Dermis microvascular lymphatic vessel endothelial cell (primary cell): ENCODE data around the gene LINC01488. TPM values are rescaled to one million over a fixed set of nuclear protein-coding genes. Genes with fewer than 3 reads are reported as not detected.

Experiments
- DNase-seq, 2 donors: peaks; one replicate each; pipeline versions ENCODE4 v3.0.0 to v3.0.0-alpha.2; 2010; ENCODE audit warnings: low read depth in 2 of 2
- total RNA-seq: library from RNA; depleted of rRNA; stranded (reverse); fragments of >200 nt; gene quantifications from 2 replicates; pipeline ENCODE4 v1.2.1, GENCODE V29; 2014

LINC01488 gene
- total RNA-seq, 1 donor from 2014 or later: under 0.01 TPM

DNA sequence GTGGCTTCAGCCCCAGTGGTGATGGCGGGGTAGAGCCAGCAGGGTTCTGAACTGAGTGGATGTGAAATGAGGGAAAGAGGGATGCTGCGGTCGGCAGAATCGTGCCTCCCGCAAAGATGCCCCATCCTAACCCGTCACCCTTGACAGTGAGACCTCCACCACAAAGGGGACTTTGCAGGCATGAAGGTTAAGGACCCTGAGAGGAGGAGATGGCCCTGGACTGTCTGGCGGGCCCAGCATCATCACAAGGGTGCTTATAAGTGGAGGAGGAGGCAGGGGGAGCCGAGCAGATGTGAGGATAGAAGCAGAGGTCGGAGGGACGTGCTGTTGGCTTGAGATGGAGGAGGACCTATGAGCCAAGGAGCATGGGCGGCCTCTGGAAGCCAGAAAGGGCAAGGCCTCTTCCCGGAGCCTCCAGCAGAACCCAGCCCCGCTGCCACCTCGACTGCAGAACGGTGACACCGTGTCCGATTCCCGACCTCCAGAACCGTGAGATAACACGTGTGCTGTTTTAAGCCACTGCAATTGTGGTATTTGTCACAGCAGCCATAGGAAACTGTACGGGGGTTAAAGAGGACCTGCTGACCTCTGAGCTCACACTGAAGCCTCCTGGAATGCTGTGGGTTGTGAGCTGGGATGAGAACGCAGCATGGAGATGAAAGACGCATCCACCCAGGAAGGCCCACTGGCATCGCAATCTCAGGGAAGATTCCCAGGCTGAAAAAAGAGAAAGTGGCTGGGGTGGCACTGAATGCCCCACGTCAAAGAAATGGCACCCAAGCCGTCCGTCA is 10.9 kb downstream of the LINC01488 start:
- no peak for DNase-seq

GRCh38 chr11:69493931-69494821 is 12.7 kb downstream of the LINC01488 start:
- DNase-seq: peak; percentile 87 to 93

DNA sequence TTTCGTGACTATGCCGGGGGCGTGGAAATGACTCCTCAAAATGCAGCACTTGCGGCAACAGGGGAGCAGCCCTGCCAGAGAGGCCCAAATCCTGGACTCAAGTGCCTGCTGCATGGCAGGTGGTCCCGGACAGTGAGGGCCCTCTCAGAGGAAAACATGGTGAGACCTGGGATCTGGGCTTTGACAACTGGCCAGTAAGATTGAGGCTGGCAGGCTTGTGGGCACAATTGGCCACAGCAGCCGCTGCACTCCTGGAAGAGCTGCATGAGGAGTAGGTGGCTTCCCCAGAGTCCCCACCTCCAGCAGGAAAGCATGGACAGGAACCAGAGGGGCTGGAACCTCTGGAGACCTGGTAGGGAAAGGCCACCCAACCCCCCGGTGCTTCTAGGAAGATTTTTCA is 13.4 kb downstream of the LINC01488 start:
- DNase-seq: peak in 1 of 2 donors; percentile 13

DNA sequence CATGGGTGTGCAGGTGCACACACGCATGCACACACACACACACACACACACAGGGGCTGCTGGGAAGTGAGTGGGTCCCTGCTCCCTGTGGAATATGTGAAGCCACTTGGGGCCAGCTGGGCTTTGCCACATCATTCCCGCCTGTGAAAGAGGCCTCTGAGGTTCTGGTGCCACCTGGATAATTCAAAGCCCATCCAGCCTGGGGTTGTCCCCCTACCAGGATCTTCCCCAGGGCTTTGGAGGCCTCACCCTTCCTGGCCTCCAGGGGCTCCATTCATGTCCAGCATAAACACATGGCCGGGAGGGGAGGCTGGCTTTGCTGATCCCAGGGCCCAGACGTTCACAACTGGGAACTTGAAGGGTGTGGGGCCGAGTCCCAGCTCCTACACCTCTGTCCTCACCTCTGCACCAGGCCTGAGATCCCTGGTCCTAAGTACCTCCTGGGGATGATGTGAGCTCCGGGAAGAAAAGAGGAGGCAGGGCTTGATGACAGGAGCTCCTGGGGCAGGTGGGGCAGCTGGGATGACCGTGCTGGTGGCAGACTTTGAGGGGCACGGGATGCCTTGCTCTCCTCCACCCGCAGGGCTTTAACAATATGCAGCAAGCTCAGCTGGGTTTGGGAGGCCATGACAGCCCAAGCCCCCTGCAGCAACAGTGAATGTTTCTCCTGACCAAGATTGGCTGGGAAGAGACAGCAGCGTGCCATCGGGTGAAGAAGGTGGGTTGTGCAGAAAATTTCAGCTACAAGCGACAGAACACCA is 14.2 kb downstream of the LINC01488 start:
- DNase-seq: no peak

GRCh38 chr11:69496202-69496557 is 14.7 kb downstream of the LINC01488 start:
- DNase-seq: no peak

DNA sequence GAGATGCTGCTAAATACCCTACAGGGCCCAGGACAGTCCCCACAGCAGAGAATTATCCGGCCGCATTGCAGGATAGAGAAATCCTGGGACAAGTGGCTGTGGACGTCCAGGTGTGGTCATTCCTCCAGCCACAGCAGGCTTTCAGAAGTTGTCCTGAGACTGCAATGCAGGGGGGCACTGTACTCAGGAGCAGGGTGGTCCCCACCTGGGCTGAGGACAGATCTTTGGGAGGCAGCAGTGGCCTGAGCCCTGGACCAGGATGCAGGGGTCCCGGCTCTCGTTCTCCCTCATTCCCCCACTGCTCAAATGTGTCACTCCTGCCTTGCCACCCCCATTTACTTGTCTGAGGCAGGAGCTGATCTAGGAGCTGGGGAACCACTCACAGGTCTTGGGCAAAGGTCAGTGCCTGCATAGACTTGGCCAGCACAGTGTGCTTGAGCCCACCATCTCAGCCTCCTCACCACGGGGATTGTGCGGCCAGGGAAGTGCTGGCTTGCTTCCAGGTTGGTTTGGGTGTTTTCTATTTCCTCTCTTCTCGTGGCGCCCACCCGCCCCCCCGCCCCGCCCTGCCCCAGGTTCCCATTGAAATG is 15.3 kb downstream of the LINC01488 start:
- DNase-seq: no peak

DNA sequence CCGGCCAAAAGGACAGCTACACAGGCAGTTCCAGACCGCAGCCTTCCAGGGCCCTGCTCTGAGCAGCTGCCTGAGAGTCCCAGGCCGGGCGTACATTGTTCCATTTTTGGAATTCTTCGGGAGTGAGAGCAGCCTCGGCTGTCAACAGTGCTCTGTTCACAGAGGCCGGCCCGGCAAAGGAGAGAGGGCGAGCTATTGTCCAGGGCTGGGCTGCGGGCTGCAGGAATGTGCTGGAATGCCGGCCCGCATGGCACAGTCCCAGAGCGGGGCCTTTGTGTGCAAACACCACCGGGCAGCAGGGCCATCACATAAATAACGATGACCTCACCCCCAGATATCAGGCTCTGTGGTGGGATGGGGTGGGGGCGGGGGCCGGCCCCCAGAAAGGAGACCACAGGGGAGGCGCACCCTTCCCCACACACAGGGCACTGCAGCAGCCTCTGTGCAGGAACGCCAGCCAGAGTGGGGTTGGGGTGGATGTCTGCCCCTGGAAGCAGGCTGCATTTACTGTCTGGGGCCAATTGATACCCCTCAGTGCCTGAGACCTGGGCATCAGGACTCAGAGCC is 15.8 kb downstream of the LINC01488 start:
- peak; percentile 76 to 91 for DNase-seq

DNA sequence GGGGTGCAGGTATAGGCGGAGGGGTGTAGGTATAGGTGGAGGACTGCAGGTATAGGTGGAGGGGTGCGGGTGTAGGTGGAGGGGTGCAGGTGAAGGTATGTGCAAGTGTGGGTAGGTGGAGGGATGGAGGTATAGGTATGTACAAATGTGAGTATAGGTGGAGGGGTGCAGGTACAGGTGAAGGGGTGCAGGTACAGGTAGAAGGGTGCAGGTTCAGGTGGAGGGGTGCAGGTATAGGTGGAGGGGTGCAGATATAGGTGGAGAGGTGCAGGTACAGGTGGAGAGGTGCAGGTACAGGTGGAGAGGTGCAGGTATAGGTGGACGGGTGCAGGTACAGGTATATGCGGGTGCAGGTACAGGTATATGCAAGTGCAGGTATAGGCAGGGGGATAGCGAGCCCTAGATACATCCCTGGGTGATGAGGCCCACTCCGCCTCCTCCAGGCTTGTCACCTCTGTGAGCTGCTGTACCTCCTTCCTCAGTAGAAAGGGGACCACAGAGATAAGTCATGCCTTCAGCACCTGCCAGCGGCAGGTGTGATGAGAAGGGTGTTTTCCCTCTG is 17.2 kb downstream of the LINC01488 start:
- DNase-seq: no peak

- no peak for DNase-seq
Measured at GRCh38 chr11:69499186-69499917, 17.9 kb downstream of the LINC01488 start.

- DNase-seq: no peak
Measured at GRCh38 chr11:69499918-69500284, 18.4 kb downstream of the LINC01488 start.

DNA sequence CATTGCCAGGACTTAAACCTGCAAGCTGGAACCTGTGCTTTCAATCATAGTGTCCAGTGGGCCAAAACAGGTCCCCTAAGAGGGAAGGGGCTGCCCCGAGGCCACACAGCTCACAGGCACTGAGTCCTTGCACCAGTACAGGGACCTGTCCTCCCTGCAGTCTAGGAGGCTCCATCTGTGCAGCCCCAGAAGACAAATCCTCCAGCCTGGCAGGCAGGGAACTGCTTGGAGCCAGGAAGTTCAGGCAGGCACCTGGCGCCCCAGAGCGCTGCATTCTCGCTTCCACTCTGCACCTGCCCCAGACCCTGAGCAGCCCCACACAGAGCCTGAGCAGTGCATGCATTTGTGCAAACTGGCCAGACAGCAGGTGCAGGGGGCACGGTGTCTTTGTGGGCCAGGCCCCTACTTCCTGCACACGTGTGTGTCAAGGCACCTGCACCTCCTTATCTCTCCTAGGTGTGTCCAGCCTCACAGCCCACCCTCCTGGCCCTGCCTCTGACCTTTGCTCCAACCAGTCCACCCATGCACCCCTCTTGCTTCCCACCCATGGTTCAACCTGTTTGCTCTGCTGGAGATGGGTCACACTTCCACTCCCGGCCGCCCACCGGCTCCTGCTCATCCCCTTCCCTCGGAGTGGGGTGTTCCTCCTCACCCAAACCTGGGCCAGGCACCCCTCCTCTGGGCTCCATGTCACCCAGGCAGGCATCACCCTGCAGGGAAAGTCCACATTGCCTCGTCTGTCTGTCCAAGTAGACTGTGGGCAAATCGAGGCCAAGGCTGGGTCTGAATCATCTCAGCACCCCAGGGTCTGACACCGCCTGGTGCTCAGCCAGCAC is 19.0 kb downstream of the LINC01488 start:
- DNase-seq: no peak

- DNase-seq: no peak
Measured at GRCh38 chr11:69501121-69501489, 19.6 kb downstream of the LINC01488 start.

GRCh38 chr11:69501891-69502860 is 20.7 kb downstream of the LINC01488 start:
- DNase-seq: no peak

DNA sequence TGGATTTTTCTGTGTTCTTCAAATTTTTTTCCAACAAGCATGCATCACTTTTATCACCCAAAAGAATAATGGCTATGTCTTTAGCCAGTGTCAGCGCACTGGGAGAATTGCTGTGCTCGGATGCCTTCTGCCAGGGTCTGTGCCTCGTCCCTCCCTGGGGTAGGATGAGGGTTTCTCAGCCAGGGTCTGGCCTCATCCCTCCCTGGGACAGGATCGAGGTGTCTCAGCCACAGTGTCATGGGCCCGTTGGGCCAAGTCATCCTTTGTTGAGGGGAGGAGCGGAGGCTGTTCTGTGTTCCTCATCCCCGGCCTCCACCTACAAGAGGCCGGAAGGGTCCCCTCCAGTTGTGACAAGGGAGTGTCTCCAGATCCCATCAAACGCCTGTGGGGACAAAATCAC is 22.7 kb downstream of the LINC01488 start:
- no peak for DNase-seq

DNA sequence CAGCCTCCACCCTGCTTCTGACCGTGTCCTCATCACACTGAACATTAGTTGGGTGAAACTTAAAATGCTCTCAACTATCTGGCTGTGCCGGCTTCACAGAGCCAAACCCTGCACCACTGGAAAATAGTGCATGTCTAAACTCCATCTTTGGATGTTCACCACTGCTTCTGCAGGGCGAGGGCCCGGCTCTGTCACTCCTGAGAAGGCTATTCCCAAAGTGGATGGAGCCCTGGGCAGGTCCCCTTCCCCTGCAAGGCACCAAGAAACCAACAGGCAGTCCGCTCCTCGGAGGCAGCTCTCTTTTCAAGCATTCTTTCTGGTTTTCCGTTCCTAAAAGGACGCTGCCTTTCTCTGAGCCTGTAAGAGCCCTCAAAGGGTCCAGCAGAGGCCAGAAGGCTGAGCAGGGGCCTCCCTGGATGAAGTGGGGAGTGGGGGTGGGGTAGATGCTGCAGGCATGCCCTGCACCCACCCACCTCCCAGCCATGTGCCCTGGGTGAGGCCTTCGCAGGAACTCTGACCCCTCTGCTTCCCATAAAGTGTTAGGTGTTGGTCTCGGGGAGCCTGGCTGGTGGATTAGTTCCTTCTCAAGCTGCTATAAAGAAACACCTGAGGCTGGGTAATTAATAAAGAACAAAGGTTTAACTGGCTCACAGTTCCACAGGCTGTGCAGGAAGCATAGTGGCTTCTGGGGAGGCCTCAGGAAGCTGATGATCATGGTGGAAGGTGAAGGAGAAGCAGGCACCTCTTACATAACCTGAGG is 23.3 kb downstream of the LINC01488 start:
- no peak for DNase-seq

DNA sequence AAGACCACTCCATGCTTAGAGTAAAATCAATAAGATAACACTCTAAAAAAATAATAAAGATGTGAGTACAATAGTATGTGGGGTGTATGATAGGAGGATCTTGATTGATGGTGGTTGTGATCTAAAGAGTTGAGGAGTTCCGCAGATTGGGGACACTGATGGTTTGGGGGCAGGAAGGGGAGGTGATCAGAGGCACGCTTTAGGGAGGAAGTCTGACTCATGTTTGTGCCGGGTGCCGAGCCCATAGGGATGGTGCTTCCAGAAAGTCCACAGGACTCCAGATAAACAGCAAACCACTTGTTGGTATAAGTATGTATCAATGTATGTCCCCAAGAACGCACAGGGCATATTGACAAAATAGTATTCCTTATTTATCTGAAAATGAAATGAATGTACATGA is 27.5 kb downstream of the LINC01488 start:
- DNase-seq: peak in 1 of 2 donors; percentile 30

DNA sequence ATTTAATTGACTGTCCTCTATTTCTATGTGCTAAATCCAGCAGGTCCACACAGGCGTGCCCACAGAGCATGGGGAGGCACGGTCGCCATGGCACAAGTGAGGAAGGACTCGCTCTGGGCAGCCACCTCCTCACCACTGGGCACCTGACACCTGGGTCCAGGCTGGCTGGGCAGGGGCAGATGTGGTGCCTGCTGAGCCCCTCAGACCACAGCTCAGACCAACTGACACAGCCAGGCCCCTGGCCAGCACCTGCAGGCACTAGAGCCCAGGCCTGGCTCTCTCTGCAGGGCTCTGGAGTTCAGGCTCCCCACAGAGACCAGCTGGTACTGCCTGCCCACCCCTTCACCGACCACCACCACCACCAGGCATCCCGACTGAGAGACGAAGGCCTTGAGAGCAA is 27.9 kb downstream of the LINC01488 start:
- no peak for DNase-seq
